Fibroblast of skin of left quadriceps (primary cell): ENCODE results near the gene RBBP8NL.
"Not testable (repeated sequence)": the region's sequence is repeated elsewhere in the genome, so short reads cannot be mapped to it uniquely, and the experiment has no call there.

Source experiments
- DNase-seq, 2 experiments: peaks; one replicate each; pipeline ENCODE4 v3.0.0-alpha.2; 2013; ENCODE audit warnings: low read depth in 2 of 2

The RBBP8NL gene

DNA sequence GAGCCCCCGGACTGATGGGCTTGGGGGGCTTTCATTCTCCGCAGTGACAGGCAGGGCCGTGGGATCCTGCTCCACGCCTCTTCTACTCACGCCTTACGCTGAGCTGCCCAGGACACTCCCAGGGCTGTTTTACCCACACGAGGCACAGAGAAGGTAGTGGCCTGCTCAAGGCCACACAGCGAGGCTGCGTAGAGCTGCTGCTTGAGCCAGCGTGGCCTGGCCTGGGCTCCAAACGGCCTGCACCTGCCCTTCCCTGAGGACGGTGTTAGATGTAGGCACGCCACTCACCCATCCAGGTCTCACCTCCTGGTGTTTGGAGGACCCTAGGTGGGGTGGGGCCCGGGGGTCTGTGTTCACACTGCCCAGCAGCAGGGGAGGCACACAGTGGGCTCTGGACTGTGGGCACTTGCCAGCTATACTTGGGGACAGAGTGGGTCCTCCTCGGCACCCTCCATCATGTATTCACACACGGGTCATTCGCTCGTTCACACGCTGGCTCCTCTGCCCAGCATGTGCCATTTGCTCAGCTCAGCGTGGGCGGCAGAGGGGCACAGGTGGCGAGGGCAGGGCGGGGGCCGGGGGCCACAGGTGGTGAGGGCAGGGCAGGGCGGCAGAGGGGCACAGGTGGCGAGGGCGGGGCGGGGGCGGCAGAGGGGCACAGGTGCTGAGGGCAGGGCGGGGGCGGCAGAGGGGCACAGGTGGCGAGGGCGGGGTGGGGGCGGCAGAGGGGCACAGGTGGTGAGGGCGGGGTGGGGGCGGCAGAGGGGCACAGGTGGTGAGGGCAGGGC lies 18.4 kb upstream of the RBBP8NL start:
- DNase-seq = no peak

DNA sequence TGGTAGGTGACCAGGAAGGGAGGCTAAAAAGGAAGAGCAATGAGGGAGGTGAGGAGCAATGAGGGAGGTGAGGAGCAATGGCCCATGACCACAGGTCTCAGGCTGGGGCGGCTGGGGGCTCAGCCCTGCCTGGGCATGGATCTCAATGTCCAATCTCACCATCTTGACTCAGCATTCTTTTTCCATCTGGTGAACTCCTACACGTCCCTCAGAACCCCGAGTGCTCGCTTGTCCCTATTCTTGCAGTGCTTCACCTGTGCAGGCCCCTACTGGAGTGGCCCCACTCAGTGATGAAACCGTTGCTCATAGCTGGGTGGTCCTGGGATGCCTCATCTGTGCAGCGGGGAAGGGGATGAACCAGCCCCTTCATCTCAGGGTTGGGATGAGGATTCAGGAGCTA lies 16.9 kb upstream of the RBBP8NL start:
- DNase-seq = no peak

DNA sequence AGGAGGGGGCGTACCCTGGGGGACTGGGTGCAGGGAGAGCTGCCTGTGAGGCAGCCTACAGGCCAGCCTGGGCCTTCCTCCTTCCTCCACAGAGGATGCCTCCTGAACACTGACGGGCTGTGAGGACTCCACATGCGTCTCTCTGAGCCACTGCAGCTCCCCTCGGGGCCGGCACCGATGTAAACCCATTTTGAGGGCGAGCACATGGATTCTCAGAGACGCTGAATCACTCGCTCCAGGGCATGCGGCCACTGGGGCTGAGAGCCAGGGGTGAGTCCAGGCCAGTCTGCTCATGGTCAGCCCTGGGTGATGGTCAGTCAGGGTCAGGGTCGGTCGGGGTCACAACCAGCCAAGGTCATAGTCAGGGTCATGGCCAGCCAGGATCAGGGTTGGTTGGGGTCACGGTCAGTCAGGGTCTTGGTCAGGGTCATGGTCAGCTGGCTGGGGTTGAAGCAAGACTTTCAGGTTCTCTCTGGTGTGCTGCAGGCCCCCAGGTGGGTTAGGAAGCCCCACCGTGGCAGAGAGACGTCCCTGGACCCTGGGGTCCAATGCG lies 14.7 kb upstream of the RBBP8NL start:
- DNase-seq = no peak

DNA sequence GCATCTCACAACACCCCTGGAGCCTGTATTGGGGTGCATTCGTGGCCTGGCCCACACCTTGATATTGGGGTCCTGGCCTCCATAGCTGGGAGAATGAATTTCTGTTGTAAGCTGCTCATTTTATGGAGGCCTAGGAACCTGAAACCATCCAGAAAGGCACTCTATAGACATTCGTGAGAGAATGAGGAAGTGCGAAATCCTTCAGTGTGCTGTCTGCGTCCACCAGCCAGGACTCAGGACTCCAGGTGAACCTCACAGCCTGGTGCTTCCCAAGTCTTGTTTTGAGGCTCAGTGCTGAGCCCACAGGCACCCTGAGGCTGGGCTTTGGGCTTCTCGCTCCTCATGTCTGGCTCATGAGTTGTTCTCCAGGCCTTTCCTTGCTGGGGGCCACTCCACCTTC lies 11.9 kb upstream of the RBBP8NL start:
- no peak for DNase-seq

DNA sequence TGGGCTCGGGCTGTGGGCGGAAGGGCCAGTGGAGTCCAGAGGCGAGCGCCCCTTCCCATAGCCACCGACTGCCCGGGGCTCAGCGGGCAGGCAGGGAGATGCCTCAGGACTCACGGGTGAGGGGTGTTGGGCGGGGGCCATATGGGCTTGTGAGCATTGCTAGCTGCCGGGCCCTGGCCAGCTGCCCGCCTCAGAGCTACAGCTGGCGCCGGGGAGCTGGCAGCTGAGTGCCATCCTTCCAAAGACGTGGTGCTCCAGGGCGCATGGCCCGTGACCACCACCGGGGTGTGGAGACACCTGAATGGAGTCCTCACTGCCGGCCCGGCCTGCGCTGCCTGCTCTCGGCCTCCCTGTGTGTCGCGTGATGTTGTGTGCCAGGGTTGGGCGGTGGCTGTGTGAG lies 10.6 kb upstream of the RBBP8NL start:
- no peak for DNase-seq

DNA sequence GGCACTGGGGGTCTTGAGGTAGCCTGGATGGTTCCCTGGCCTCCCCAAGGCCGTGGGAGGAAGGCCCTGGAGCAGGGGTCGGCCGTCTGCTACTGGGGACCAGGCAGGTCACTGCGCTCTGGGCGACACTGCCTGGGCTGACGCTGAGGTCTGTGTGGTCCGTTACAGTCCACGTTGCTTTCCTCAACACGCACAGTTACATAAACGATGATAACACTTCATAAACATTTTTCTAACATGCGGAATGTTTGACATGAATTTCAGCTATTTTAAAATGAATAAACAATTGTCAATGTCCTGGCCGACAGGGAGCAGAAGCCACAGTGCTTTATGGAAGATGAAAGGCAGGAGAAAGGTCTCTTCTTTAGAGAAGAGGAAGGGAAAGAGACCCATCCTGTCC lies 10.2 kb upstream of the RBBP8NL start:
- no peak for DNase-seq

DNA sequence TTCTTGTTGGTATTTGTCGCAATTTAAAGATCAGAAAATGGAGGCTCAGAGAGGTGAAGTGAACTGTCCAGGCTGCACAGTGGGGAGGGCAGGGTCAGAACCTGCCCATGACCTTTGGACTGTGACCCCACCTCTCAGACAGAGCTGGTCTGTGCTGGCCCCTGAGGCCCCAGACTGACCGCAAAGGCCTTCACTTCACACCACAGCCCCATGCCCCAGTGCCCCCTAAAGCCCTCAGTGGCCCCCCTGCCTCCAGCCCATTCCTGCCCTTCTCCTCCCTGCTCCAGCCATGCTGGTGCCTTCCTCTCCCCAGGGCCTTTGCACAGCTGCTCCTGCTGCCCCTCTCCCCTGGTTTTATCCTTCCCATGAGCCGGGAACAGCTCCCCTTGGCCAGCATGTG lies 9.4 kb upstream of the RBBP8NL start:
- DNase-seq = no peak

DNA sequence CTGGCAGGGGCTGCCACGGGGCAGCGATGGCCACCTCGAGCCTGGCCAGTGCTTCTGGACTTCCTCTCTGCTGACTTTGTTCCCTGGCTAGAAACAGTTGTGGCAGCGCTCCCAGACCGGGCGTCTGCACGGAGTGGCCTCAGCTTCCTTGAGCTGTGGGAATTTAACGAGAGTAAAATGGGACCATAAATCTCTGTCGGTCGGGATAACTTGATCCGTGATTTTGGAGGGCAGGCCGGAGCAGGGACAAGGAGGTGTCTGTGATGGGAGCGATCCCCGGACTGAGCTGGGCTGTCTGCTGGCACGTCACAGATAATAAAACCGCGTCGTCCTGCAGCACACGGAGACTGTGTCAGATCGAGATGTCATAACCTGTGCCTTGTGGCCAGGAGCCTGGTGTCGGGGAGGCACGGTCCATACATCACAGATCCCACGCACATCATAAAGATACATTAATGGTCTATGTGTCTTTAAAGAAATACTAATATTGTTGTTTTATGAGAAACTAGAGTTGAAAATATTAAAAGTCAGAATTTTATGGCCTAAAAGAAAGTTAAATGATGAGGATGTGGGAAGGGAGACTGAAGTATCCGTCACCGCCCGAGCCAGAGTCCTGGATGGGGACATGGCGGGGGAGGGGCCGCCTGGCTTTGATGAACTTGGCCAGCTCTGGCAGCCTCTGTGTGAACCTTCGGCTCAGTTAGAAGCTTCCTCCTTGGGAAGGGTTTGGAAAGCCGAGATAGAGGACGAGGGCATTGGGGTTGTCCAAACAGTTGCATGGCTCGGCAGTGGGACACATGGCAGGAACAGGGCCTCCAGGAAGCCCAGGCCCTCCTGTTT lies 6.5 kb upstream of the RBBP8NL start:
- DNase-seq = no peak

DNA sequence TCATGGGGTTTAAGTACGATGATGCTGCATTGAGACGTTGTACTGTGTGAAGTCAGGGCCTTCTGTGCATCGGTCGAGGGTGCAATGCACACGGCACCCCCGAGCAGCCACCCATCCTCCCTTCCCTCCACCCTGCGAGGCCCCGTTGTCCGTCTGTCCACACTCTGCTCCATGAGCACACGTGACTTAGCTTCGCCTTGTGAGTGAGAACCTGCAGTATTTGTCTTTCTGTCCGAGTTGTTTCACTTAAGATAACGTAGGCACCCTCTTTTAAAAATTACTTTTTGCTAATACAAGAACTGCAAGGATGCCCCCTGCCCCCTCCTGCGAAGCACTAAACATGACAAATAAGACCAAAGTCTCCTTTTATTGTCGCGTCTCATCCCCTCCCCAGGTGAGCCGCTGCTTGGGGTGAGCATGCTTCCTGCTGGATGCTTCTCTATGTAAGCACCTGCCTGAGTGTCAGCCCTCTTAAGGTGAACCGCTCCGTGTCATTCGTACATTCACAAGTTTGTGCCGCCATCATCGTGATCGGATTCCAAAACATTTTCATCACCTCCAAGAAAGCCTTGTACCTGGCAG lies 3.6 kb upstream of the RBBP8NL start:
- no peak for DNase-seq

DNA sequence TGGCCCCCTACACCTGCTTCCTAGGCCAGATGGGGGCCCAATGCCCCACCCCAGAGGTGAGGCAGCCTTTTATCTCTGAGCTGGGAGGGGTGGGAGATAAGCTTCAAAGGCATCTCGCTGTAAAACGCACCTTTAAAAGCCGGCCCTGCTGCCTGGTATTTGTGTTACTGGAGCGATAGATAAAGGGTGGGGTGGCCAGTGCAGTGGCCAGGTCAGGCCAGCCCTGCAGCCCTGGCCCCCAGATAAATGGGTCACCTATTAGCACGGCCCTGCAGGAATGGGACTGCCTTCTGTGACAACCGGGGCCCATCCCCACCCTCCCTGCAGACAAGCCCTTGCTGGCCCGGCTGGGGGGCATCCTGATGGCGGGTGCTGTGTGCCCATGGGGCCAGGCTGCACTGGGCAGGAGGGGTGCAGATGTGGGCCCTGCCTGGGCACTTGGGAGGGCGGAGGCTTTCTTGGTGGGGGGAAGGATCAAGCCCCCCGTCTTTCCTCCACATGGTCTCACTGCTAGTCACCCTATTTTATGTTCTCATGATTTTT lies 3.0 kb upstream of the RBBP8NL start:
- DNase-seq = no peak

DNA sequence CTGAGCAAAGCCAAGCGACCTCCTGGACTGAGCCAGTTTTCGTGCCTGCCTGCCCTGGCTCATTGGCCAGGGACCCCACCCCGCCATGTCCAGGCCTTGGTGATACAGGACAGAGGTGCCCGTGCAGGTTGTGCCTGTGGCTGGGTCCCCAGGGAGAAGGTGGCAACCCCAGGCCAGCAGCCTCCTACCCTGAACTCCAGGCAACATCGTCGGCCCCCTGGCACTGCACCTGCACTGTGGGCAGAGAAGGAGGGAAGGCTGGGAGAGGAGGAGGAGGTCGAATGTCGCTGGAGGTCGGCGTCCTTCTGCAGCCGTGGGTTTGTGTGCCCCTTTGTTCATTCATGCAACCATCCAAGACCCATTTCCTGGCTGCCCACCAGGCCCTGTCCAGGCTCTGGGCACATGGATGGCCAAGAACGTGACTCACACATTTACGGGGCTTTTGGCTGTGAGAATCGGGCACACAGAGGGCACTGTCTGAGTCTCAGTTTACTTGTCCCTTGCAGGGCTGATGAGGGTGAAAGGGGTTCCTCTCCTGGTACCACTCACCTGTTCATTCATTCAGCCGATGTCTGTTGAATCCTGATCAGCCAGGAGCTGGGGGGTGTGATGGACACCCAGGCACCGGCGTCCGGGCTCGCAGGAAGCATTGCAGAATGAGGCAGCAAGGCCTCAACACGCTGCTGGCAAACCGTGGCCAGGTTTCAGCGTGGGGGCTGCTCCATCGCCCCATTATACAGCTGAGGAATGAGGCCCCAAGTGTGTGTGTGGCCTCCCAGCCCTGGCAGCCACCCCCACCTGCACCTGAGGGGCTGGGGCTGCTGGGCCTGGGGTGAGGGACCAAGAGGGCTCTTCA lies 2.3 kb upstream of the RBBP8NL start:
- no peak for DNase-seq

DNA sequence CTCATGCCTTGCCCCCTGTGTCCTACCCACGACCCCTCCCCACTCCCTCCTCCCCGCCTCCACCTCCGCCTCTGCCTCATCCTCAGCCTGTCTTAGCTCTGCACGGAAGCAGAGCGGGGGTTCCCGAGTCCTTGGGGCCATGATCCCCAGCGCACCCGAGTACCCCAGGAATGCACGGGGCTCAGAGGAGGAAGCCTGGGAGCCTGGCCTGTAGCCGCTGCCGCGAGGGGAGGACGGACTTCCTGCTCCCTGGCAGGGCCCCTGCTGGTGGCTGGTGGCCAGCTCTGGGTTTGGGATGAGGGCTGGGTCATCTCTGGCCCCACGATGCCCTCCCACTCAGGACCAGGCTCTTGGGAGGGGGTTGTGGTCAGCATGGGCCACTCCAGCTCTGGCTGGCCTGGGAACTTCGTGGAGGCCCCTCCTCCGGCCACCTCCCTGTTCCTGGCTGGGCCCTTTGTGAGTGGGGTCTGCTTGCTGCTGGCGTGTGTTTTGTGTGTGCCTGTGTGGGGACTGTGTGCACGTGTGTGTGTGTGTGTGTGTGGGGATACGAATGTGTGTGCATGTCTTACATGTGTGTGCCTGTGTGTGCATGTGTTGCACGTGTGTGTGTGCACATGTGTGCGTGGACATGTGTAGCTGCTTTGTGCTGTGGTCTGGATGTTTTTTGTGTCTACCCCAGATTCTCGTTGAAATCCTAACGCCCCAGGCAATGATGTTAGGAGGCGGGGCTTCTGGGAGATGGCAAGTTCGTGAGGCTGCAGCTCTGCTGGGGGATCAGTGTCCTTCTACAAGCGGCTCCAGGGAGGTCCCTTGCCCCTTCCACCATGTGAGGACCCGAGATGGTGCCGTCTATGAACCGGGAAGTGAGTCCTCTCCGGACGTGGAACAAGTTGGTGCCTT lies 1.3 kb upstream of the RBBP8NL start:
- DNase-seq = no peak

DNA sequence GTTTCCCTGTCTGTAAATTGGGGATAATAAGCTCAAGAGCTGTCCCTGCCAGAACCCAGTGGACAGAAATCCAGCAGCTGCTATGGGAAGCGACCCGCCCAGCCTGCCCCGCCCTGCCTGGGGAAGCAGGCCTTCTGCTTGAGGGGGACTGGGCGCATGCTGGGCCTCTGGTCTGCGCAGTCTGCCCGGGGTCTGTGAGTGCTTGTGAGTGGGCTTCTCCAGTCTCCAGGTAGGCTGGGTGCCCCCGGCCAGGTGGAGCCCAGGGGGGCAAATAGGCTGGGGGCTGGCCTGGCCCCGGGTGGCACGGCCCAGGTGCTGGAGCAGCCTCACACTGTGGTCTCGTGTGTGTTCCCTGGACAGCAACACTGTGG lies 648 bp upstream of the RBBP8NL start:
- no peak for DNase-seq

DNA sequence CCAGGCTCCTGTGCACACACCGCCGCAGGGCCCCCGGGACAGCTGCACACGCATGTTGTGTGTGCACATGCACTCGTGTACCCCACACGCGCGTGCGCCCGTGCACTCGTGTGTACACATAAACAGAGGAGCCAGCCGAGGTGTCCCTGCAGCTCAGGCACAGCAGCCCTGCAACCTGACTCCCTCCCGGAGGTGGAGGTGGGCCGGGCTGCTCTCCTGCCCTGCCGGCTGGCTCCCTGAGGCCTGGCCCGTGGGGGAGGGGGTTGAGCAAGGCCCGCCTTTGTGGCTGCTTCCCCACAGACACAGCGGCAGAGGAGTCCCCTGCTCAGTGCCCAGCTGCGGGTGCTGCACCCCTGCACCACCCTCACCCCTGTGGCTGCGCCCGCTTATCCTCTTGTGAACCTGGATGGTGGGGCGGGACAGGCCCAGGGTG lies 624 bp downstream of the RBBP8NL start:
- DNase-seq = no peak

DNA sequence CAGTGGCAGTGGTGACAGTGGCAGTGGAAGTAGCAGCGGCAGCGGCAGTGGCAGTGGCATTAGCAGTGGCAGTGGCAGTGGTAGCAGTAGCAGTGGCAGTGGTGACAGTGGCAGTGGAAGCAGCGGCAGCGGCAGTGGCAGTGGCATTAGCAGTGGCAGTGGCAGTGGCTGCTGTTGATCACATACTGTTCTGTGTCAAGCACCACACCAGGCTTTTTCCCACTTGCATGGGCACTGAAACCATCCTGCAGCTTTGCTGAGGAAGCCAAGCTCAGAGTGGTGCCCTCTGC lies 1.3 kb downstream of the RBBP8NL start:
- DNase-seq = not testable (repeated sequence)

DNA sequence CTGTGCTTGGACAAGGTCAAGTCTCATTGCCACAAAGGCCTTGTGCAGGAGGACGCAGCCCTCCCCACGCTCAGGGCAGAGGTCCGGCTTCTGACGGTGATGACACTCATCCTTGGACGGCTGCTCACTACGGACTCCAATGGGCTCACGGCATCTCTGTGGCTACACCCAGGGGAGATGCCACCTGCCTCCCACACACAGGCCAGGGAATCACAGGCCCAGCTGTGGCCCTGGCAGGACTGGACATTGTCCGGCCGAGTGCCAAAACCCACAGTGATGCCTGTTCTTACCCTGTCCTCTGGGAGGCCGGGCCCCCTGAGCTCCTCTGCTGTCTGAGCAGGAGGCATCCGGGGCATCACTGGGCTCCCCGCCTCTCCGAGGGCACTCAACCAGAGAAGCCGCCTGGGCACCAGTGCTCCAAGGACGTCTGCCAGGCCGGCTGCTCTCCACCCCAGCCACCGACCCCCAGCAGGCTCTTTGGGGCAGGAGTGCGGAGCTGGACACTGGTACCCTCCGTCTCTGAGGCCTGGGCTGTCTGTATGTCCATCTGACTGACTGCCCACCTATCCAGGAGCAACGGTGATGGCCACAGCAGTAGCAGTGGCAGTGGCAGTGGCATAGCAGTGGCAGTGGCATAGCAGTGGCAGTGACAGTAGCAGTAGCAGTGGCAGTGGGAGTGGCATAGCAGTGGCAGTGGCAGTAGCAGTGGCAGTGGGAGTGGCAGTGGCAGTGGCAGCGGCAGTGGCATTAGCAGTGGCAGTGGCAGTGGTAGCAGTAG lies 1.9 kb downstream of the RBBP8NL start:
- DNase-seq = no peak

DNA sequence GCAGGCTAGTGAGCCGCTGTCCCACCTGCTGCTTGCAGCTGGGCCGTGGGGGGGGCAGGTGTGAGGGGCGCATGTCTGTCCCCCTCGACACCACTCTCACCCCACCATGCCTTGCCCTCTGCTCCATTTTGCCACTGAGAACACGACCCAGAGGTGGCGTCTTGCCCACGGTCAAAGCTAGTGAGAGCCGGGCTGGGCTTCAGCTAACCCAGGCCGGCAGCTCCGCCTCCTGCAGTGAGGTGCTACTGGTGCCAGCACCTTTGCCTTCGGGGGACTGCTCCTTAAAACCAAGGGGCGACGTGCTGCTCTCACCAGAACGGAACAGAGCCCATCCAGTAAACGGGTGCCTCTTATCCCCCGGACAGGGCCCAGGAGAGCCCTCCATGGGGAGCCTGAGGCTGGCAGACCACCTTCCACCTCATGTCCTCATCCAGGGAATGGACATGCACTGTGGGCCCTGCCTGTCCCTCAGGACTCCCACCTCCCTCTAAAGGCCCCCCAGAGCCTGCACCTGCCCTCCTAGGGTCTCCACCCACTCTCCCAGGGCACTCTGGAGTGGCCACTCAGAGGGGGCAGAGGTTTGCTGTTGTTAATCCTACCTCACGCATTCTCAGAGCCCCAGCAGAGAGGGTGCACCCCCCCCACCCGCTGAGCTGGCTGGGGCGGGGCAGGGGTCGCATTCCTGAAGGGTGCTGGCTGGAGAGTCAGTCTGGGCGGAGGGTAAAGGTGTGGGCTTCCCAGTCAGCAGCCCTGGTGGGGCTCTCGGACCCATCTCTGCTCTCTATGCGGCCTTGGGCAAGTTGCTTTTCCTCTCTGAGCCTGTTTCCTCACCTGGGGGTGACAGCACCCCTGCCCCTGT lies 2.9 kb downstream of the RBBP8NL start:
- DNase-seq = no peak

DNA sequence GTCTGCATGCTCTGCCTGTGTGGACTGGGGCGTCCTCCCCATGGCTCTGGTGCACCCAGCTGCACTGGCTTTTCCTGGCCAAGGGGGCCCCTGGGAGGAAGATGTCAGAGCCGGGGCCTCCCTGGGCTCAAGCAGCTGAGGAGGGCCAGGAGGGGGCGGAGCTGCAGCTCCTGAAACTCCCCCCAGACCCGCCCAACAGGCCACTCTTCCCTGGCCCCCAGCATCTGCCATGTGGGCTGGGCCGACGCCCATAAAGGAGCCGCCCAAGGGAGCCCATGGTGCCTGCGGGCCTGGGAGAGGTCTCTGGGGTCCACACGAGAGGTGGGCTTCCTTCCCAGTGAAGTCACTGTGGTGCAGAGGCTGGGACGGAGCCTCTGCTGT lies 4.0 kb downstream of the RBBP8NL start:
- no peak for DNase-seq
